ENCODE measurements around the gene TRIML2.
"Not testable (repeated sequence)": the region's sequence is repeated elsewhere in the genome, so short reads cannot be mapped to it uniquely, and the experiment has no call there.

Gene TRIML2

GRCh38 chr4:188092824-188093223 is 16.6 kb downstream of the TRIML2 start:
- DNase-seq, result no peak

- no peak for DNase-seq
Observed at GRCh38 chr4:188086858-188087257, 22.5 kb downstream of the TRIML2 start.

GRCh38 chr4:188082796-188083195 is 26.6 kb downstream of the TRIML2 start:
- DNase-seq, result no peak

GRCh38 chr4:188078116-188078515 is 31.3 kb downstream of the TRIML2 start:
- DNase-seq, result no peak

- no peak for DNase-seq
Observed at GRCh38 chr4:188076169-188076568, 33.2 kb downstream of the TRIML2 start.

- DNase-seq, result no peak
Observed at GRCh38 chr4:188061083-188061482, 48.3 kb downstream of the TRIML2 start.

- DNase-seq, result no peak
Observed at GRCh38 chr4:188053302-188053701, 56.1 kb downstream of the TRIML2 start.

- no peak for DNase-seq
Observed at GRCh38 chr4:188046657-188047056, 62.7 kb downstream of the TRIML2 start.

- DNase-seq, result not testable (repeated sequence)
Observed at GRCh38 chr4:188045461-188045860, 63.9 kb downstream of the TRIML2 start.

GRCh38 chr4:188043154-188043553 is 66.2 kb downstream of the TRIML2 start:
- DNase-seq, result no peak

- DNase-seq, result no peak
Observed at GRCh38 chr4:188042191-188042590, 67.2 kb downstream of the TRIML2 start.

- no peak for DNase-seq
Observed at GRCh38 chr4:188041721-188042120, 67.7 kb downstream of the TRIML2 start.

Measured in NCI-H1092 treated with DMSO at 0.1 percent for 48 hours (cell line).